ENCODE data around the gene ASCC3.

- TF ChIP-seq CTCF (IDR thresholded peaks at IDR 0.05; ENCODE audit: low read length) (no peak), EZH2 (IDR thresholded peaks at IDR 0.05; ENCODE audit: borderline replicate concordance, low read length) (no peak)
Measured at GRCh38 chr6:100810015-100810414, 71.1 kb downstream of the ASCC3 start.

Measured in OCI-LY1 (cell line).